Fibroblast of pulmonary artery (primary cell): Measurements from ENCODE around the gene MRPL27.
A peak's percentile ranks its signal among the peaks of the same experiment; 100 is the strongest.
"Not testable (repeated sequence)": the region's sequence is repeated elsewhere in the genome, so short reads cannot be mapped to it uniquely, and the experiment has no call there.

ENCODE experiments used
- DNase-seq: peaks from one replicate; pipeline ENCODE4 v3.0.0-alpha.2; 2010; ENCODE audit warnings: low read depth
- H3K4me3 ChIP-seq: replicated peaks from 2 replicates; pipeline ENCODE4 v1.5.1; 2011; ENCODE audit warnings: low read depth, mild to moderate bottlenecking, control low read depth, low read length, moderate library complexity
- TF ChIP-seq, protein P1 (sequence below): IDR thresholded peaks from 2 replicates; pipeline ENCODE4 v1.5.1; 2011; ENCODE audit warnings: mild to moderate bottlenecking, control low read depth, low read length, inconsistent platforms; ENCODE audit errors: missing control alignments

MRPL27 gene

DNA sequence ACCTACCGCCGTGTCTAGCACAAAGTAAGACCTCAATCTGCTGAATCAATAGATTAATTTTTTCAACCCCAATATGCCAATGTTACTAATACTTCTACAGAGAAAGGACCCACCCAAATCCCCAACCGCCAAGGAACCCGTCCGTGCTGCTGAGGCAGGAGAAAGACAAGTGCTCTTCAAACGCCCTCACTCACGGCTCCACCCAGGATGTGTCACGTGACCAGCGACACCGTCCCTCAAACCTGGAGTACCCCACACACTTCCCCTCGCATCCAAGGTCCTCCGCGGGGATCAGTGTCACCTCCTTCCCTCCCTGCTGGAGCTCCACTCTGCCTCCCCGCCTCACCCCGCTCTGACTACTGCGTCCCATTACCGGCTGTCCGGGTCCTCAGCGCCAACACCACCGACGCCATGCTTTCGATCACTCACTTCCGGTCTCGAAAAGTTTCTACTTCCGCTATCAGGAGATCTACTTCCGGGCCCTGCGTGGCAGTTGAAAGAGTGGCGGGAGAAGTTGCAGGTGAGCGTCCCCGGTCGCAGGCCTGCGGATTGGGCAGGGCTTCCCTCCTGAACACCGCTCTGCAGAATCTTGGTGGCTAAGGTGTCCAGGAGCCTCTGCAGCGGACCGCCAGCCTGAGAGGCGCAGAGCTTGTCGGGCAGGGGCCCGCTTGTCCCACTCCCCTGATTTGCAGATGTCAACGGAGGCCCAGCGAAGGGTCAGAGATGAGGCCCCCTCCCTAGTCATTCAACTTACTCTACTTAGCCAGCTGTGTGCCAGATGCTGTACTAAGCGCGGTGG, at the start of gene MRPL27, which contains the start of gene EME1:
MRPL27 (minus strand) TSS at position 427 of the 799 bp plus-strand sequence; CDS start at position 413, 14 bp downstream.
EME1 (plus strand) TSS at position 472 of the 799 bp plus-strand sequence. CDS start 1,980 bp downstream, outside the sequence.
- H3K4me3 ChIP-seq, result peak within 1 kb of the TSS; percentile 89
- DNase-seq, result peak; percentile 85
- TF ChIP-seq, protein P1, sequence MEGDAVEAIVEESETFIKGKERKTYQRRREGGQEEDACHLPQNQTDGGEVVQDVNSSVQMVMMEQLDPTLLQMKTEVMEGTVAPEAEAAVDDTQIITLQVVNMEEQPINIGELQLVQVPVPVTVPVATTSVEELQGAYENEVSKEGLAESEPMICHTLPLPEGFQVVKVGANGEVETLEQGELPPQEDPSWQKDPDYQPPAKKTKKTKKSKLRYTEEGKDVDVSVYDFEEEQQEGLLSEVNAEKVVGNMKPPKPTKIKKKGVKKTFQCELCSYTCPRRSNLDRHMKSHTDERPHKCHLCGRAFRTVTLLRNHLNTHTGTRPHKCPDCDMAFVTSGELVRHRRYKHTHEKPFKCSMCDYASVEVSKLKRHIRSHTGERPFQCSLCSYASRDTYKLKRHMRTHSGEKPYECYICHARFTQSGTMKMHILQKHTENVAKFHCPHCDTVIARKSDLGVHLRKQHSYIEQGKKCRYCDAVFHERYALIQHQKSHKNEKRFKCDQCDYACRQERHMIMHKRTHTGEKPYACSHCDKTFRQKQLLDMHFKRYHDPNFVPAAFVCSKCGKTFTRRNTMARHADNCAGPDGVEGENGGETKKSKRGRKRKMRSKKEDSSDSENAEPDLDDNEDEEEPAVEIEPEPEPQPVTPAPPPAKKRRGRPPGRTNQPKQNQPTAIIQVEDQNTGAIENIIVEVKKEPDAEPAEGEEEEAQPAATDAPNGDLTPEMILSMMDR, result no peak

DNA sequence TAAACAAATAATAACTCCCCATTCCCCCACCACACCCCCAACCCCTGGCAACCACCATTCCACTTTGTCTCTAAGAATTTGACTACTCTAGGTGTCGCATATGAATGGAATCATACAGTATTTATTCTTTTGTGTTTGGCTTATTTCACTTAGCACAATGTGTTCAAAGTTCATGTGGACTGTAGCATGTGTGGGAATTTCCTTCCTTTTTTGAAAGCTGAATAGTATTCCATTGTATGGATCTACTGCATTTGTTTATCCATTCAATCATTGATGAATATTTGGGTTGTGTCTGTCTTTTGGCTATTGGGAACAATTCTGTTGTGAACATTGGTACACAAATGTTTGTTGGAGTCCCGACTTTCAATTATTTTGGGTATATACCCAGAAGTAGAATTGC, 49.8 kb upstream of the MRPL27 start:
- DNase-seq, result no peak
- TF ChIP-seq, protein P1, result no peak
- H3K4me3 ChIP-seq, result no peak overlapping the region

DNA sequence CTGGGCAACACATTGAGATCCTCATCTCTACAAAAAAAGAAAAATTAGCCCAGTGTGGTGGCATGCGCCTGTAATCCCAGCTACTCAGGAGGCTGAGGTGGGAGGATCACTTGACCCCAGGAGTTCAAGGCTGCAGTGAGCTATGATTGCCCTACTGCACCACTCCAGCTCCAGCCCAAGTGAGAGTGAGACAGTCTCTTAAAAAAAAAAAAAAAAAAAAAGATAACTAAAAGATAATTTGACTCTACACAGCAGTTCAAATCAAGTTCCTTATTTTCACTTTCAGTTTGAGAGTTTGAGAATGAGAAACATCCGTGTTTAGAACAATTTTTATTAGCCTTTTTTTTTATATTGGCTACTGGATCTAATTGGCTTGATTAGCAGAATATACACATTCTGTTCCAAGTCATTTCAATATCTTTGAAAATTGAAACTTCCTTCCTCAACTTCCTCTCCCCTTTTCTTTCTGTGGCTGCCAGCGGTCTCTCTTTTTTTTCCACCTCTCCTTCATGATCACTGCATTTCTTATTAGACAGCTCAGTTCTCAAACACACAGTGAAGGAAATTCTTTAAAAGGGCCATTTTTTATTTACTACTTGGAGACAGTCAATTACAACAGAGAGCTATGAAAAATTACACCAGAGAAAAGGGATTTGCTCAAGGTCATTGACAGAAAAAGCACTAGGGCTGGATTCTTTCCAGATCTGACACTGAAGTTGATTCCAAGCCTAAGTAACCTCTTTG, 48.5 kb upstream of the MRPL27 start:
- peak overlapping the region; percentile 16 for H3K4me3 ChIP-seq
- TF ChIP-seq, protein P1, result no peak
- peak; percentile 32 for DNase-seq

DNA sequence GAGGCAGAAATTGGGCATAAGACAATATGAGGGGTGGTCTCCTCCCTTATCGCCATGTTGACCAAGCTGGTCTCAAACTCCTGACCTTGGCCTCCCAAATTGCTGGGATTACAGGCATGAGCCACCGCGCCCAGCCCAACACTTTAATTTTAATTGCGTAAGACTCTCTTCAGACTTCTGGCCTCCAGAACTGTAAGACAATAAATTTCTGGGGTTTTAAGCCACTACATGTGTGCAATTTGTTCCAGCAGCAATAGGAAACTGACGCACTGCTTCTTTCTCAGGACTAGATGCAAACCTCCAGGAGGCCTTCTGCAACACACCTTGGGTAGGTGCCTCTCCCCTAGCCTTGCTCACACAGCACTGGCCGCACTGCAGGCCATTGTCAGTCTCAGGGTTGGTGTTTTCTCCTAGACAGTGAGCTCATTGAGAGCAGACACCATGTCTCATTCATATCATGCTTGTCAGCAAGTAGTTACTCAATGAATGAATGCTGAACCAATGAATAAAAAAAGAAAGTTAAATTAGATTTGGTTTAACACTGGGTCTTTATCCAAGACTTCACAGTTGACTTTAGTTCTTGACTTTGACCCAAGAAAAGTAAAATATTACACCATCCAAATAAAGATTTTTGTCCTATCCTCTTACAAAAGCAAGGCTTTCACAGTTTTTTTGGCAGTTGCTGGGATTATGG, 47.6 kb upstream of the MRPL27 start:
- TF ChIP-seq, protein P1, result no peak
- peak; percentile 48 for DNase-seq
- H3K4me3 ChIP-seq, result no peak overlapping the region

DNA sequence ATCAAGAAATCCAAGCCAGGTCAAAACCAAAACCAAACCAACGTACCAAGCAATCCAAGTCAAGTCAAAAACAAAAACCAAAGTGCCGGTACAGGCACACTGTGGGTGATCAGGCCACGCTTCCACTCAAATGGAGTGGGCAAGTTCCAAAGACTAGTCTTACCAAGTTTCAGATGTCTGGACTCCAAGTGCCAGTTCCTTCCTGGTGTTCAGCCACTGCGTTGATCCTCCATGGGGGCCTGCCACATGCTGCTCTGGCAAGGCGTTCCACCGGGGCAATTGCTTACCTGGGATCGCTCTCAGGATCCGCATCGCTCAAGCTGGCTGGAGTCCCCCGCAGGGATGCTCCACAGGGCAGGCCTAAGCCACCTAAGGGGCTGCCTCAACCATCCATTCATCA, 46.6 kb upstream of the MRPL27 start:
- not testable (repeated sequence) for DNase-seq, H3K4me3 ChIP-seq

DNA sequence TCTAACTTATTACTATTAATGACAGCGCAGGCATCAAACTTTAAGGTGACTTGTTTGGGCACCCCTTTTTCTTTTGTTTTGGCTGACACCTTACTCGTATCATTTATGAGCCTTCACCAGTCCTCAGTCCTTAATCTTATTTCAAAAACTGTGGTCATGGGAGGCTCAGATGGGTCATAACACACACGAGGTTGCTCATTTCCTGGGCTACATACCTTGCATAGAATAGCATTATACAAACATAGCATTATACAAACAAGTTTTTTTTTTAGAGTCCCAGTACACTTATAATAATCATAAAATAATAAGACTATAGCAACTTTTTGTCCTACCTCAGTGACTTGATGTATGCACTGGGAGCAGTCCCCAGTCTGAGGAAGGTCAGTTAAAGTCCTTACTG, 41.8 kb upstream of the MRPL27 start:
- no peak for DNase-seq
- no peak overlapping the region for H3K4me3 ChIP-seq
- TF ChIP-seq, protein P1, result no peak
